ENCODE measurements around the gene ARHGEF39.

The ARHGEF39 gene

DNA sequence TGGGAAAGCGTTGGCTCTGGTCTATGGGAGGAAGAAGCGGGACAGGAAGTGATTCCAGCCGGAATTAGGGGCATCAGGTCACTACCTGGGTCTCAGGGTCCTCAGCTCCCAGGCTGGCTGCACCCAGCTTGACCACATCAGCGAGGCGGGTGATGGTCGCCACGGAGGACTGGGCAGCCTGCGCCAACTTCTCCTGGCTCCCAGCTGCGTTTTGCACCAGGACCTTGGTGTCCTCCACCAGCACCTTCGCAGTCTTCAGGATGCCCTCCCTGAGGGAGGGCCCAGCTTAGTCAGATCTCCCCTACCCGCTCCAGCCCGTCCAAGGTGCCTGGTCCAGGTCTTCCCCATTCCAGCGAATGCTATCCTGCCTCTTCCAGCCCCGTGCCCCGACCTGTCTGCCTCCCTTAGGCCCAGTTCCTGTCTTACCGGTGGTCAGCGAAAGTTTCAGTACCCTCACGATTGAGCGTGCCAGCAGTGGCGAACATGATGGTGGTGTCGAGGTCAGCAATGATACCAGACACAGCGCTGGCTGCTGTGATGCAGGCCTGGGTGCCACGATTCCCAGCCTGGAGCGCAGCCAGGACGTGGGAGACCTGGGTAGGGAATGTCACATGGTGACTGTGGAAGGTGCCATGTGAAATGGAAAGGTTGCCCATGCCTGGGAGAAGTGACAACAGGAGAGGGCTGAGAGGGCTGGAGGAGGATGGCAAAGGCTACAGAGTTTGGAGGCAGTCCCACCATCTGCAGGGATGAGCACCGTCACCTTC is 39.1 kb upstream of the ARHGEF39 start:
- TF ChIP-seq, protein P1, sequence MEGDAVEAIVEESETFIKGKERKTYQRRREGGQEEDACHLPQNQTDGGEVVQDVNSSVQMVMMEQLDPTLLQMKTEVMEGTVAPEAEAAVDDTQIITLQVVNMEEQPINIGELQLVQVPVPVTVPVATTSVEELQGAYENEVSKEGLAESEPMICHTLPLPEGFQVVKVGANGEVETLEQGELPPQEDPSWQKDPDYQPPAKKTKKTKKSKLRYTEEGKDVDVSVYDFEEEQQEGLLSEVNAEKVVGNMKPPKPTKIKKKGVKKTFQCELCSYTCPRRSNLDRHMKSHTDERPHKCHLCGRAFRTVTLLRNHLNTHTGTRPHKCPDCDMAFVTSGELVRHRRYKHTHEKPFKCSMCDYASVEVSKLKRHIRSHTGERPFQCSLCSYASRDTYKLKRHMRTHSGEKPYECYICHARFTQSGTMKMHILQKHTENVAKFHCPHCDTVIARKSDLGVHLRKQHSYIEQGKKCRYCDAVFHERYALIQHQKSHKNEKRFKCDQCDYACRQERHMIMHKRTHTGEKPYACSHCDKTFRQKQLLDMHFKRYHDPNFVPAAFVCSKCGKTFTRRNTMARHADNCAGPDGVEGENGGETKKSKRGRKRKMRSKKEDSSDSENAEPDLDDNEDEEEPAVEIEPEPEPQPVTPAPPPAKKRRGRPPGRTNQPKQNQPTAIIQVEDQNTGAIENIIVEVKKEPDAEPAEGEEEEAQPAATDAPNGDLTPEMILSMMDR (IDR thresholded peaks at IDR 0.05) = no peak
- peaks cover 44% of the 10 kb centered on the region for H3K36me3 Mint-ChIP-seq (ENCODE audit: low read depth)
- no peak overlapping the region for H3K27ac Mint-ChIP-seq
- H3K9me3 Mint-ChIP-seq = no peaks in the 10 kb centered on the region
- DNase-seq = no peak
- H3K27me3 Mint-ChIP-seq (ENCODE audit: low read depth, poor library complexity) = no peaks in the 10 kb centered on the region
- H3K4me3 Mint-ChIP-seq = no peak overlapping the region
- H3K4me1 Mint-ChIP-seq = no peaks in the 10 kb centered on the region

DNA sequence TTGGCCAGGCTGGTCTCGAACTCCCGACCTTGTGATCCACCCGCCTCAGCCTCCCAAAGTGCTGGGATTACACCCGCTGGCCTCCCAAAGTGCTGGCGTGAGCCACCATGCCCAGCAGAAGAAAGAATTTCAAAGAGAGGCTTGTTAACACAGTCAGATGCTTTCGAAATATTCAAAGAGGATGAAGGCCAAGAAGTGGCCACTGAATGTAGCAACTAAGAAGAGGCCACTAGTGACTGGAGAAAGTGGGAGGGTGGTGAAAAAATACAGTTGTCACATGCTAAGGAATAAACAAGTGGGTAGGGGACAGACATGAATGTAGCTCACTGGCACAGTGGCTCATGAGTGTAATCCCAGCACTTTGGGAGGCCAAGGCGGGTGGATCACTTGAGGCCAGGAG is 37.7 kb upstream of the ARHGEF39 start:
- peaks cover 33% of the 10 kb centered on the region for H3K36me3 Mint-ChIP-seq (ENCODE audit: low read depth)
- TF ChIP-seq, protein P1 (IDR thresholded peaks at IDR 0.05) = no peak
- no peak overlapping the region for H3K27ac Mint-ChIP-seq
- H3K9me3 Mint-ChIP-seq = no peaks in the 10 kb centered on the region
- H3K4me3 Mint-ChIP-seq = no peak overlapping the region
- DNase-seq = no peak
- H3K27me3 Mint-ChIP-seq (ENCODE audit: low read depth, poor library complexity) = no peaks in the 10 kb centered on the region
- H3K4me1 Mint-ChIP-seq = no peaks in the 10 kb centered on the region

DNA sequence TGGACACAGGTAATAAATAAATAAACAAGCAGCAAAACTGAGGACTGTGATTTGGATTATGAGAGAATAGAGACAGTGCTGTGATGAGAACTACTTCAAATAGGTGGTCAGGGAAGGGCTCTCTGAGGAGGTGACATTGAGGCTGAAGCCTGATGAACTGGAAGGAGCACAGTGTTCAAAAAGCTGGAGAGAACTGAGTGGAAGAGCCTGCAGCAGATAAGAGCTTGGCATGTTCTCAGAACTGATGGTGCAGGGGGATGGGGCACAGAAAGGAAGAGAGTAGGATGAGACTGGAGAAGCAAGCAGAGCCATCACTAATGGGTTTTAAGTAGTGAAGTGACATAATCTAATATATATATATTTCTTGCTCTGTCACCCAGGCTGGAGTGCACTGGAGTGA is 35.9 kb upstream of the ARHGEF39 start:
- H3K27ac Mint-ChIP-seq = no peak overlapping the region
- H3K27me3 Mint-ChIP-seq (ENCODE audit: low read depth, poor library complexity) = no peaks in the 10 kb centered on the region
- H3K4me1 Mint-ChIP-seq = no peaks in the 10 kb centered on the region
- peaks cover 31% of the 10 kb centered on the region for H3K36me3 Mint-ChIP-seq (ENCODE audit: low read depth)
- TF ChIP-seq, protein P1 (IDR thresholded peaks at IDR 0.05) = no peak
- no peaks in the 10 kb centered on the region for H3K9me3 Mint-ChIP-seq
- H3K4me3 Mint-ChIP-seq = no peak overlapping the region
- no peak for DNase-seq

DNA sequence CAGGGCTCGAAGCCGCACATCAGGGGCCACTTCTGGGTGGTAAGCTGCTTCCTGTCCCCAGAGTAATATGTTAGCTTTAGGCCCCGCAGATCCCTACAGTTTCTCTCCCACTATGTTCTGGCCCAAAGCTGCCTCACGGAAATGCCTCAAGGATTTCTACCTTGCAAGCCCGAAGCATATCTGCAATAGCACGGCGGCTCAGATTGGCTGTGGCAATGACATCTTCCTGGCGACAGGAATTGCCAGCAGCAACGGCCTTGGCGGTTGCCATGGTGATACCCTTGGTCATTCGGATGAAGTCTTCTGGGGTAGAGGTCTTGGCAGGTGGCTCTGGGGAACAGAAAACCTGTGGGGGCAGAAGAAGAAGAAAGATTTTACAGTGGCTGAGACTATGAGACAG is 35.0 kb upstream of the ARHGEF39 start:
- H3K27ac Mint-ChIP-seq = no peak overlapping the region
- no peaks in the 10 kb centered on the region for H3K4me1 Mint-ChIP-seq
- no peak for DNase-seq
- H3K36me3 Mint-ChIP-seq (ENCODE audit: low read depth) = peaks cover 25% of the 10 kb centered on the region
- no peak overlapping the region for H3K4me3 Mint-ChIP-seq
- no peaks in the 10 kb centered on the region for H3K27me3 Mint-ChIP-seq (ENCODE audit: low read depth, poor library complexity)
- H3K9me3 Mint-ChIP-seq = no peaks in the 10 kb centered on the region
- TF ChIP-seq, protein P1 (IDR thresholded peaks at IDR 0.05) = no peak

DNA sequence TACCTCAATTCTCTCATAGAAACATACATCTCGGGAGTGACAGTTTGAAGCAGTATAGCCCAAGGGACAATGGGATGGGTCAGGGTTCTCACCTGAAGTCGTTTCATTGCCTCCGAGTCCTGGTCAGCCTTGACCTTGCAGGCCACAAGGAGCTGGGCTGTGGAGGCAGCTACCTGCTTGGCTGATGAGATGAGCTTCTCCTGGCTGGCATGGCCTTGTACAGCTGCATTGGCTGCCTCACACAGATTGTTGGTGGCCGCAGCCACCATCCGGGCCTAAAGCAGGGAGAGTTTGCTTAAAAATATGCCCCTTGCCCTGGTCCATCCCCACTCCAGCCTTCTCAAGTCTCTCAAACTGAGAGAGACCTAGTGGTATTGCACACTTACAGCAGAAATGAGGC is 33.2 kb upstream of the ARHGEF39 start:
- Mint-ChIP-seq H3K36me3 (ENCODE audit: low read depth) (peaks cover 14% of the 10 kb centered on the region), H3K27ac (no peak overlapping the region), H3K4me3 (no peak overlapping the region), H3K4me1 (no peaks in the 10 kb centered on the region), H3K27me3 (ENCODE audit: low read depth, poor library complexity) (no peaks in the 10 kb centered on the region), H3K9me3 (no peaks in the 10 kb centered on the region)
- TF ChIP-seq, protein P1 (IDR thresholded peaks at IDR 0.05) = no peak
- no peak for DNase-seq

DNA sequence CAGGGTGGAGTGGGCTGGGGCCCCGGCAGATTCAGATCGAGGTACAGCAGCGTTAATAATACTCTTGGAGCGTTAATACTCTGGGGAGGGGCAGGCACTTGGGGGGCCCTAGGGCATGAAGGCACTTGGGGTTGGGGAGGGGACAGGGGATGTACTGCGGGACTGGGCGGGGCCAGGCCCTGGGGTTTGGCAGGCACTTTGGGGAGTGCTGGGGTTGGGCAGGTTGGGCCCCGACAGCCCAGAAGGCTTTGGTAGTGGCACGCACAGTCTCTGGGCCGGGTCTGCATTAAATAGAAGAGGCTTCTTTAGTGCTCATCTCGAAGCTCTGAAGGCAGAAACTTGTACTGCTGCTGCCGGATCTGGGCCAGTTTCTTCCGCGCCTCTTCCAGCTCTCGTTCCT is 32.5 kb upstream of the ARHGEF39 start:
- H3K27ac Mint-ChIP-seq = peak overlapping the region; percentile 81
- DNase-seq = no peak
- TF ChIP-seq, protein P1 (IDR thresholded peaks at IDR 0.05) = no peak
- H3K4me1 Mint-ChIP-seq = no peaks in the 10 kb centered on the region
- no peak overlapping the region for H3K4me3 Mint-ChIP-seq
- no peaks in the 10 kb centered on the region for H3K27me3 Mint-ChIP-seq (ENCODE audit: low read depth, poor library complexity)
- H3K9me3 Mint-ChIP-seq = no peaks in the 10 kb centered on the region
- peaks cover 14% of the 10 kb centered on the region for H3K36me3 Mint-ChIP-seq (ENCODE audit: low read depth)
